GM12891 (cell line): ENCODE measurements around the gene PRSS23.

Source experiments
- DNase-seq: peaks from one replicate; pipeline ENCODE4 v3.0.0; 2011; ENCODE audit warnings: low spot score; ENCODE audit not compliant: insufficient read length
- FAIRE-seq: peaks from 2 replicates; lab custom pipeline; 2011; peaks lifted over from hg19 to GRCh38; lab: Jason Lieb, UNC
- PAX5 ChIP-seq: IDR thresholded peaks from 2 replicates; pipeline ENCODE4 v1.6.1; 2011; ENCODE audit warnings: low read length, moderate library complexity, mild to moderate bottlenecking; ENCODE audit not compliant: insufficient read depth, severe bottlenecking
- POLR2A ChIP-seq: IDR thresholded peaks from 2 replicates; pipeline ENCODE4 v1.6.1; 2011; ENCODE audit warnings: low read depth, low read length, control low read depth
- POLR2AphosphoS5 ChIP-seq: IDR thresholded peaks from 2 replicates; pipeline ENCODE4 v1.6.1; 2011; ENCODE audit warnings: low read depth, low read length, control low read depth
- POU2F2 ChIP-seq: IDR thresholded peaks from 2 replicates; pipeline ENCODE4 v1.6.1; 2011; ENCODE audit warnings: low read depth, mild to moderate bottlenecking, control low read depth, low read length, moderate library complexity
- SPI1 ChIP-seq: IDR thresholded peaks from 2 replicates; pipeline ENCODE4 v1.6.1; 2011; ENCODE audit warnings: low read depth, low read length, control low read depth
- TAF1 ChIP-seq: IDR thresholded peaks from 2 replicates; pipeline ENCODE4 v1.6.1; 2011; ENCODE audit warnings: low read depth, low read length, control low read depth

Gene PRSS23

GRCh38 chr11:86787656-86788055 lies 12.7 kb upstream of the PRSS23 start:
- FAIRE-seq, result no peak
- no peak for DNase-seq
- TF ChIP-seq POU2F2, result no peak
- no peak for TF ChIP-seq SPI1
- no peak for TF ChIP-seq POLR2A
- TF ChIP-seq PAX5, result no peak
- TF ChIP-seq TAF1, result no peak
- no peak for TF ChIP-seq POLR2AphosphoS5

- no peak for FAIRE-seq
- TF ChIP-seq POLR2AphosphoS5 (no peak), SPI1 (no peak), POLR2A (no peak), POU2F2 (no peak), PAX5 (no peak), TAF1 (no peak)
Observed at GRCh38 chr11:86790195-86790725, 10.1 kb upstream of the PRSS23 start.

GRCh38 chr11:86790867-86791849 lies 9.2 kb upstream of the PRSS23 start:
- DNase-seq, result no peak

More at GRCh38 chr11:86790195-86790725, 10.1 kb upstream of the PRSS23 start:
- no peak for DNase-seq

GRCh38 chr11:86792150-86792549 lies 8.2 kb upstream of the PRSS23 start:
- no peak for DNase-seq
- TF ChIP-seq TAF1 (no peak), POLR2AphosphoS5 (no peak), SPI1 (no peak), PAX5 (no peak), POU2F2 (no peak), POLR2A (no peak)
- FAIRE-seq, result no peak

More at GRCh38 chr11:86790867-86791849, 9.2 kb upstream of the PRSS23 start:
- TF ChIP-seq POLR2AphosphoS5 (no peak), TAF1 (no peak), POU2F2 (no peak), PAX5 (no peak), POLR2A (no peak), SPI1 (no peak)
- no peak for FAIRE-seq

GRCh38 chr11:86793307-86793706 lies 7.0 kb upstream of the PRSS23 start:
- FAIRE-seq (no peak), DNase-seq (no peak)
- TF ChIP-seq POU2F2 (no peak), POLR2A (no peak), TAF1 (no peak), POLR2AphosphoS5 (no peak), PAX5 (no peak), SPI1 (no peak)

- FAIRE-seq, result no peak
- DNase-seq, result no peak
Observed at GRCh38 chr11:86795511-86795910, 4.8 kb upstream of the PRSS23 start.

GRCh38 chr11:86795949-86796348 lies 4.4 kb upstream of the PRSS23 start:
- DNase-seq (no peak), FAIRE-seq (no peak)

More at GRCh38 chr11:86795511-86795910, 4.8 kb upstream of the PRSS23 start:
- TF ChIP-seq POU2F2 (no peak), POLR2A (no peak), SPI1 (no peak), PAX5 (no peak), POLR2AphosphoS5 (no peak), TAF1 (no peak)

GRCh38 chr11:86797133-86797532 lies 3.2 kb upstream of the PRSS23 start:
- TF ChIP-seq POLR2A (no peak), POLR2AphosphoS5 (no peak), SPI1 (no peak), TAF1 (no peak), POU2F2 (no peak), PAX5 (no peak)
- DNase-seq, result no peak
- no peak for FAIRE-seq

More at GRCh38 chr11:86795949-86796348, 4.4 kb upstream of the PRSS23 start:
- TF ChIP-seq POLR2A (no peak), SPI1 (no peak), PAX5 (no peak), POU2F2 (no peak), POLR2AphosphoS5 (no peak), TAF1 (no peak)

- no peak for FAIRE-seq
- TF ChIP-seq TAF1 (no peak), SPI1 (no peak), POLR2A (no peak), PAX5 (no peak), POLR2AphosphoS5 (no peak), POU2F2 (no peak)
- DNase-seq, result no peak
Observed at GRCh38 chr11:86798988-86799387, 1.4 kb upstream of the PRSS23 start.
